ENCODE measurements around the gene ZNF646. TPM values are rescaled to one million over a fixed set of nuclear protein-coding genes. Genes with fewer than 3 reads are reported as not detected.

The ZNF646 gene
- total and polyA plus RNA-seq, 5 donors, result 6.4 to 10.3 (median 9.0) TPM

Other genes starting within 250 kb of the ZNF646 start
- 10 to 100 TPM; 20.6 to 31.7 (median 26.3) TPM for gene BCL7C, start 180.3 kb upstream of the ZNF646 start, total RNA-seq
- gene BCL7C, start 180.3 kb upstream of the ZNF646 start, polyA plus RNA-seq, result 29.5 TPM
- 1 to 10 TPM; 7.4 to 9.8 (median 9.1) TPM for gene CTF1, start 177.8 kb upstream of the ZNF646 start, total RNA-seq
- gene CTF1, start 177.8 kb upstream of the ZNF646 start, polyA plus RNA-seq, result 13.1 TPM
- 1 to 10 TPM; 5.1 to 8.4 (median 6.6) TPM for gene FBXL19, start 150.8 kb upstream of the ZNF646 start, total RNA-seq
- gene FBXL19, start 150.8 kb upstream of the ZNF646 start, polyA plus RNA-seq, result 8.3 TPM
- 10 to 100 TPM; 11.8 to 14.6 (median 13.3) TPM for gene ORAI3, start 125.4 kb upstream of the ZNF646 start, total RNA-seq
- 15.5 TPM for gene ORAI3, start 125.4 kb upstream of the ZNF646 start, polyA plus RNA-seq
- 10 to 100 TPM in 3 of 4 donors, 1 to 10 TPM in 1; 9.7 to 11.6 (median 10.2) TPM for gene SETD1A, start 116.7 kb upstream of the ZNF646 start, total RNA-seq
- 9.6 TPM for gene SETD1A, start 116.7 kb upstream of the ZNF646 start, polyA plus RNA-seq
- gene HSD3B7, start 89.2 kb upstream of the ZNF646 start, total RNA-seq, result 1 to 10 TPM; 4.1 to 7.4 (median 5.6) TPM
- gene HSD3B7, start 89.2 kb upstream of the ZNF646 start, polyA plus RNA-seq, result 6.8 TPM
- 1 to 10 TPM; 1.6 to 2.1 (median 1.8) TPM for gene STX1B, start 63.8 kb upstream of the ZNF646 start, total RNA-seq
- 0.66 TPM for gene STX1B, start 63.8 kb upstream of the ZNF646 start, polyA plus RNA-seq
- 10 to 100 TPM; 39.6 to 51.3 (median 45.0) TPM for gene STX4, start 40.9 kb upstream of the ZNF646 start, total RNA-seq
- 47.3 TPM for gene STX4, start 40.9 kb upstream of the ZNF646 start, polyA plus RNA-seq
- 1 to 10 TPM; 4.6 to 6.6 (median 4.9) TPM for gene ZNF668, start 182 bp upstream of the ZNF646 start, total RNA-seq
- 5.7 TPM for gene ZNF668, start 182 bp upstream of the ZNF646 start, polyA plus RNA-seq
- 1 to 10 TPM in 2 of 4 donors, under 1 TPM in 2; 0.36 to 1.5 (median 0.88) TPM for gene PRSS53, start 14.5 kb downstream of the ZNF646 start, total RNA-seq
- gene PRSS53, start 14.5 kb downstream of the ZNF646 start, polyA plus RNA-seq, result 0.79 TPM
- gene VKORC1, start 20.4 kb downstream of the ZNF646 start, total RNA-seq, result 10 to 100 TPM; 40.8 to 56.0 (median 47.1) TPM
- 68.0 TPM for gene VKORC1, start 20.4 kb downstream of the ZNF646 start, polyA plus RNA-seq
- gene BCKDK, start 34.0 kb downstream of the ZNF646 start, total RNA-seq, result 10 to 100 TPM; 43.8 to 50.8 (median 48.3) TPM
- 42.2 TPM for gene BCKDK, start 34.0 kb downstream of the ZNF646 start, polyA plus RNA-seq
- 10 to 100 TPM; 72.3 to 76.4 (median 75.2) TPM for gene KAT8, start 43.2 kb downstream of the ZNF646 start, total RNA-seq
- gene KAT8, start 43.2 kb downstream of the ZNF646 start, polyA plus RNA-seq, result 77.0 TPM
- under 1 TPM in 2 of 4 donors, not detected in 2; 0.15 to 0.40 TPM for gene PRSS8, start 61.3 kb downstream of the ZNF646 start, total RNA-seq
- gene PRSS8, start 61.3 kb downstream of the ZNF646 start, polyA plus RNA-seq, result 0.41 TPM
- gene PRSS36, start 75.6 kb downstream of the ZNF646 start, total RNA-seq, result 1 to 10 TPM; 1.3 to 2.2 (median 1.8) TPM
- gene PRSS36, start 75.6 kb downstream of the ZNF646 start, polyA plus RNA-seq, result 1.1 TPM
- gene FUS, start 105.7 kb downstream of the ZNF646 start, total RNA-seq, result 100 to 1,000 TPM; 112 to 172 (median 138) TPM
- gene FUS, start 105.7 kb downstream of the ZNF646 start, polyA plus RNA-seq, result 153 TPM
- 10 to 100 TPM in 1 of 4 donors, 1 to 10 TPM in 3; 6.6 to 13.2 (median 8.2) TPM for gene PYCARD, start 128.3 kb downstream of the ZNF646 start, total RNA-seq
- 8.0 TPM for gene PYCARD, start 128.3 kb downstream of the ZNF646 start, polyA plus RNA-seq
- under 1 TPM in 3 of 4 donors, not detected in 1; 0.03 to 0.31 (median 0.14) TPM for gene TRIM72, start 139.7 kb downstream of the ZNF646 start, total RNA-seq
- 0.11 TPM for gene TRIM72, start 139.7 kb downstream of the ZNF646 start, polyA plus RNA-seq
- not detected for gene PYDC1, start 142.7 kb downstream of the ZNF646 start, total RNA-seq
- gene PYDC1, start 142.7 kb downstream of the ZNF646 start, polyA plus RNA-seq, result 0.23 TPM
- gene ITGAM, start 185.6 kb downstream of the ZNF646 start, total RNA-seq, result 10 to 100 TPM in 2 of 4 donors, 1 to 10 TPM in 2; 7.6 to 13.8 (median 11.0) TPM
- 3.7 TPM for gene ITGAM, start 185.6 kb downstream of the ZNF646 start, polyA plus RNA-seq